Motor neuron (in vitro differentiated cells): ENCODE results near the gene RTP2. TPM values are rescaled to one million over a fixed set of nuclear protein-coding genes. Genes with fewer than 3 reads are reported as not detected.

Source experiments
- ATAC-seq, 8 experiments: fragments of 200-7000 bp; cut with Tn5 transposase; replicated peaks in 6 of 8; 2 replicates each; pipeline ENCODE4 v1.8.0; 2021; ENCODE audit warnings: mild to moderate bottlenecking in 8 of 8, moderate library complexity in 8 of 8
- H3K27ac ChIP-seq, 2 donors: fragments of 250-450 bp; sonication (Bioruptor Pico); 2 replicates each; pipeline ENCODE4 v1.9.0; 2021; ENCODE audit warnings: antibody characterized with exemption in 2 of 2, mild to moderate bottlenecking in 2 of 2, moderate library complexity in 1 of 2
- H3K4me1 ChIP-seq, 2 donors: fragments of 250-450 bp; sonication (Bioruptor Pico); replicated peaks in 1 of 2; 2 replicates each; pipeline ENCODE4 v1.6.1; 2021; ENCODE audit warnings: antibody characterized with exemption in 2 of 2, mild to moderate bottlenecking in 2 of 2, moderate library complexity in 1 of 2
- H3K4me3 ChIP-seq, 5 donors: fragments of 250-450 bp; sonication (Bioruptor Pico); 2 replicates each; pipeline ENCODE4 v1.9.0; 2021; ENCODE audit warnings: antibody characterized with exemption in 5 of 5, mild to moderate bottlenecking in 5 of 5, moderate library complexity in 4 of 5
- WGBS, 10 experiments: fragments of 450-650 bp; shearing (Covaris generic); methylation state at CpG; one replicate each; pipeline ENCODE4 v1.0.0; 2022; 5-methylcytosine and 5-hydroxymethylcytosine counted together
- in situ Hi-C, 9 experiments: fragments of 400-800 bp; cut with MboI; loops; one replicate each; pipeline ENCODE4 v1.15.0; 2021; ENCODE audit warnings: low sequenced_read_pairs in 9 of 9, low pct_unique_long_range_greater_than_20kb in 2 of 9; ENCODE audit not compliant: unreplicated experiment in 9 of 9
- total RNA-seq, 8 experiments: library from RNA; unstranded; fragments of 300-600 nt; gene quantifications; 2 replicates each; pipeline versions ENCODE4 v1.2.3 to v1.2.4, GENCODE V29; 2022

The RTP2 gene
- total RNA-seq, 8 experiments from 2014 or later = 0.33 TPM; not detected in 7

- 76 to 100% (median 87%) methylated on average over 4 to 6 of the region's 10 CpGs; no CpG with 5 or more reads in 5 of the 10 experiments for WGBS, 10 experiments
- Histone ChIP-seq H3K4me3 (no peak overlapping the region), H3K4me1 (no peaks in the 10 kb centered on the region), H3K27ac (no peak overlapping the region)
- in situ Hi-C loops = no loop called here
- ATAC-seq = no peak
Observed at GRCh38 chr3:187722206-187722612, 19.9 kb upstream of the RTP2 start.

DNA sequence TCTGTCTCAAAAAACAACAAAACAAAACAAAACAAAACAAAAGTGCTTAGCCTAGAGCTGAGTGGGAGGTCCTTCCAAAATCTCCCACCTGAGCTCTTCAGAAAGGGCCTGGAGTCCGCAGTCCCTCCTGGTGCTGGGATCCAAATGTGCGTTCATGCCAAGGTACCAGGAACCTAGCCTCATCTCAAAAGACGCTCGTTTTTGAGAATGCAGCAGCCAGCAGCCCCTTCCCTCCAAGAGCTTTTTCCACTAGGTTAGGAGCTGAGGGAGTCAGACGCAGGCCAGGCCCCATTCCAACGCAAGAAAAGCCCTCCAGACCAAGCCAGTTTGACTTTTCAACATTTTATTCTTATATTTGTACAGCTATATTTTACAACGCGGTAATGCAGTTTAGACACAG, 18.7 kb upstream of the RTP2 start:
- 70 to 95% (median 92%) methylated on average over 3 to 7 of the region's 8 CpGs; no CpG with 5 or more reads in 4 of the 10 experiments for WGBS, 10 experiments
- in situ Hi-C loops = no loop called here
- Histone ChIP-seq H3K27ac (no peak overlapping the region), H3K4me1 (no peaks in the 10 kb centered on the region), H3K4me3 (no peak overlapping the region)
- no peak for ATAC-seq

DNA sequence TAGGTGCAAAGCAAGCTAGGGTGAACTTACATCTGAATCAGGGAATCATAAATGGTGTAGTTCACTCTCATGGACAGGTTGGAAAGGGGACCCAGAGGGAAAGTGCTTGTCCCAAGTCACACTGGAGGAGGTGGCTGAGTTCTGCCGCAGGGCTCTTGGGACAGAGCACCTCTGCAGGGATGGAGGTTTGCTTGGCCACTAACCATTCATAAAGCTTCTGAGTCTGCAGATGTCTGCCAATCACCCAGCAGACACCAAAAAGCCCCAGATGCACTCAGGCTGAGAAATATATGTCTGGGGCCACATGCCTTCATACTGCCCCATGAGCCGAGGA, 17.9 kb upstream of the RTP2 start:
- 80 to 100% (median 100%) methylated on average over 1 of the region's 2 CpGs; no CpG with 5 or more reads in 7 of the 10 experiments for WGBS, 10 experiments
- peak in 2 of 8 experiments; percentile 3 to 19 for ATAC-seq
- no peaks in the 10 kb centered on the region for H3K4me1 ChIP-seq
- no peak overlapping the region for H3K27ac ChIP-seq
- in situ Hi-C loops = no loop called here
- H3K4me3 ChIP-seq = no peak overlapping the region

- Histone ChIP-seq H3K27ac (no peak overlapping the region), H3K4me1 (no peaks in the 10 kb centered on the region), H3K4me3 (no peak overlapping the region)
- 17 to 59% (median 44%) methylated on average over 1 to 5 of the region's 6 CpGs; no CpG with 5 or more reads in 3 of the 10 experiments for WGBS, 10 experiments
- ATAC-seq = peak in 4 of 8 experiments; percentile 16 to 92 (median 41)
- in situ Hi-C loops = no loop called here
Observed at GRCh38 chr3:187719628-187720336, 17.4 kb upstream of the RTP2 start.

DNA sequence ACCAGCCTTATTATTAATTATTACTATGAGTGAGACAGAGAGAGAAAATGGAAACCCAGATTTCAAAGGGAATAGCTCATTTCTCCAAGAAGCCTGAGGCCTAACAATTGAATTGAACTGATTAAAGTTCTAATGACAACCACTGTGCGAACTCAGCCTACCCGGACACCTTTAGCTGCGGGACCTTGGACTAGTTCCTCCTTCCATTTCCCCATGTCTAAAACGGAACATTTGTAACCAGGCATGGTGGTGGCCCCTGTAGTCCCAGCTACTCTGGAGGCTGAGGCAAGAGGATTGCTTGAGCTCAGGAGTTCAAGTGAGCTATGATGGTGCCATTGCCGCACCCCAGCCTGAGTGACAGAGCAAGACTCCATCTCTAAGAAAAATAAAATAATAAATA, 16.4 kb upstream of the RTP2 start:
- no peaks in the 10 kb centered on the region for H3K4me1 ChIP-seq
- no peak overlapping the region for H3K4me3 ChIP-seq
- no peak overlapping the region for H3K27ac ChIP-seq
- in situ Hi-C loops = no loop called here
- 83 to 100% (median 93%) methylated on average over 1 to 5 of the region's 5 CpGs; no CpG with 5 or more reads in 2 of the 10 experiments for WGBS, 10 experiments
- ATAC-seq = no peak

GRCh38 chr3:187717572-187717971, 15.2 kb upstream of the RTP2 start:
- 0 to 80% (median 0%) methylated on average over 1 of the region's 1 CpG; no CpG with 5 or more reads in 7 of the 10 experiments for WGBS, 10 experiments
- in situ Hi-C loops = no loop called here
- Histone ChIP-seq H3K4me3 (no peak overlapping the region), H3K4me1 (no peaks in the 10 kb centered on the region), H3K27ac (no peak overlapping the region)
- peak in 1 of 8 experiments; percentile 5 for ATAC-seq

DNA sequence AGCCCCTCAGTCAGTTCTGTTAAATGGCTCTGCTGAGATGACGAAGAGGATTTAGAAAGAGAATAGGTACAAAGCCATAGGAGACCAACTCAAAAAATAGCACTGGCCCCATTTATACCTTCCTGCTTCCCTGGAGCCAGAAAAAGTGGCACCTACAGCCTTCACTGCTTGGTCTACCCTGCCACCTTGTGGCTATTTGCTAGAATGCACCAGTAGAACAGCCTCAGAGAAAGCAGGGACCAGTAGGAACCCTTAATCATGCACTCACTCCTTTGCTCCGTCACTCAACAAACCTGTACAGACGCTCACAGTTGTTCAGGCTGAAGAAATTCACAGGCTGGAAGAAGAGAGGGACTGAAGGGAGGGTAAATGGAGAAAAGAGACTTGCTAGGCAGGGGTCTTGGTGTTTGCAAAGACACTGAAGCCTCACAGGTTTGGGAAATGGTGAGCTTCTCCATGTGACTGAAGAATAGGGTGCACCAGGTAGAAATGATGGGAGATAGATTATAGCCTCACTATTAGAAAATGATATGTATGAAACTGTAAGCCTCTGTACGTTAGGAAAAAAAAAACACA, 12.1 kb upstream of the RTP2 start:
- ATAC-seq = peak; percentile 52 to 90 (median 74)
- H3K4me1 ChIP-seq = no peaks in the 10 kb centered on the region
- no peak overlapping the region for H3K4me3 ChIP-seq
- no peak overlapping the region for H3K27ac ChIP-seq
- in situ Hi-C loops = no loop called here
- 0 to 15% (median 7%) methylated on average over 1 to 4 of the region's 4 CpGs for WGBS, 10 experiments

GRCh38 chr3:187713504-187713903, 11.1 kb upstream of the RTP2 start:
- ATAC-seq = peak in 3 of 8 experiments; percentile 76 to 89 (median 89)
- WGBS, 10 experiments = 20 to 92% (median 80%) methylated on average over 1 to 2 of the region's 2 CpGs; no CpG with 5 or more reads in 3 of the 10 experiments
- Histone ChIP-seq H3K27ac (no peak overlapping the region), H3K4me3 (no peak overlapping the region), H3K4me1 (no peaks in the 10 kb centered on the region)
- in situ Hi-C loops = no loop called here

DNA sequence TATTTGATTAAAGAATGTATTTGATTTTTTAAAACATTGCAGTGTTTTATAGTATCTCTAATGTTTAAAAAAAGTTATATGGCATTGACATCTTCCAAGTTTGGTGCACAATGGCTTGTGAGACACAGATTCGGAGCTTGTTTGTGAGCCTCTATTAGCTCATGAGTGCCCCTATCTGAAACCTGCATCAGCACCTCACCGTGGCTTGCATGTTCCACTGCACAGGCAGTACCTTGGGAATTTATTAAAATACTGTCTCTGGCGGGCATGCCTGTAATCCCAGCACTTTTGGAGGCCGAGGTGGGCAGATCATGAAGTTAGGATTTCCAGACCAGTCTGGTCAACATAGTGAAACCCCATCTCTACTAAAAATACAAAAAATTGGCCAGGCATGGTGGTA, 6.8 kb upstream of the RTP2 start:
- WGBS, 10 experiments = 0 to 77% (median 65%) methylated on average over 1 to 4 of the region's 4 CpGs; no CpG with 5 or more reads in 3 of the 10 experiments
- H3K4me3 ChIP-seq = no peak overlapping the region
- in situ Hi-C loops = no loop called here
- H3K27ac ChIP-seq = no peak overlapping the region
- no peaks in the 10 kb centered on the region for H3K4me1 ChIP-seq
- no peak for ATAC-seq

DNA sequence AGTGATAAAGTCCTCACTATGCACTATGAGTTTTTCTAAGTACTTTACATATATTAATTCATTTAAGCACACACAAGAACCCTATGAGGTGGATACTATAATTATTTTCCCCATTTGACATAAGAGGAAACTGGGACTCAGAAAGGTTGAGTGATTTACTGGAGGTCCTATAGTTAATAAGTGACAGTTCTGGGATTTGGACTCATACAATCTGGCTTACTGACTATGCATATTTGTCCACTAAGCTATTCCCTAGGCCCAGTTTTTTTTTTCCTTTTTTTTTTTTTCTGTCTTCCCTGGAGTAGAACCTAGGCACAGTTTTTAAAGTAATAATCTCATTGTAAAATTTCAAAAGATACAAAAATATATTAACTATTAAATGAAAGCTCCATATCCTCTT, 6.3 kb upstream of the RTP2 start:
- no peak for ATAC-seq
- Histone ChIP-seq H3K4me3 (no peak overlapping the region), H3K4me1 (no peaks in the 10 kb centered on the region), H3K27ac (no peak overlapping the region)
- in situ Hi-C loops = no loop called here

- WGBS, 10 experiments = 49 to 100% (median 82%) methylated on average over 1 to 2 of the region's 2 CpGs; no CpG with 5 or more reads in 1 of the 10 experiments
- Histone ChIP-seq H3K27ac (no peak overlapping the region), H3K4me1 (no peaks in the 10 kb centered on the region)
Observed at GRCh38 chr3:187706971-187707370, 4.6 kb upstream of the RTP2 start.

GRCh38 chr3:187705164-187705563, 2.8 kb upstream of the RTP2 start:
- Histone ChIP-seq H3K27ac (no peak overlapping the region), H3K4me3 (no peak overlapping the region), H3K4me1 (no peaks in the 10 kb centered on the region)
- ATAC-seq = peak in 7 of 8 experiments; percentile 49 to 84 (median 73)
- in situ Hi-C loops = no loop called here

More at GRCh38 chr3:187706971-187707370, 4.6 kb upstream of the RTP2 start:
- no peak for ATAC-seq
- no peak overlapping the region for H3K4me3 ChIP-seq
- in situ Hi-C loops = no loop called here

DNA sequence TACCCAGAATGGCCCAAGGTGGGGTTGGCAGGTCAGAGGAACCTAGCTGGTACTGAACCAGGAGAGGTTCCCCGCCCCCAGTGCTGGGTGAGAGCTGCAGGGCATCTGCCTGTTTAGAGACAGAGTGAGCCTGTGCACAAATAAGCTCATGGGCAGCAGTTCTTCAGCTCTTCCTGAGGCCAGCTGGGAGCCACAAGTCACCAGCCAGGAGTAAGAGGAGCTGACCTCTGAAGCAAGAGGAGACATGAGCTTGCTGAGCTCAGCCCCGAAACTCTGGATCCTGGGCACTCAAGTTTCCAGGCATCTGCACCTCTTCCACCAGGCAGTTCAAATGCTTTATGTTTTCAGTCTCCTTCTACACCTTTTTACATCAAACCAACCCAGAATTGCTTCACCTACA, 2.1 kb downstream of the RTP2 start:
- 0 to 75% (median 71%) methylated on average over 1 to 2 of the region's 2 CpGs; no CpG with 5 or more reads in 7 of the 10 experiments for WGBS, 10 experiments
- H3K4me3 ChIP-seq = no peak overlapping the region
- in situ Hi-C loops = no loop called here
- H3K4me1 ChIP-seq = no peaks in the 10 kb centered on the region
- H3K27ac ChIP-seq = no peak overlapping the region
- ATAC-seq = no peak
